H1 (cell line): ENCODE measurements around the gene SLX4IP. TPM values are rescaled to one million over a fixed set of nuclear protein-coding genes. Genes with fewer than 3 reads are reported as not detected.

Source experiments
- RAD21 ChIP-seq, 2 experiments: IDR thresholded peaks in 1 of 2; conservative IDR thresholded peaks in 1 of 2; 2 replicates each; pipeline ENCODE4 v1.6.1; 2011; ENCODE audit warnings: low read depth in 2 of 2, low read length in 2 of 2, improper control_type of control experiment in 1 of 2, inconsistent platforms in 1 of 2, mild to moderate bottlenecking in 1 of 2, moderate library complexity in 1 of 2
- TEAD4 ChIP-seq: IDR thresholded peaks from 2 replicates; pipeline ENCODE4 v1.6.1; 2012; ENCODE audit warnings: low read depth, low read length, inconsistent platforms, mixed read lengths
- YY1 ChIP-seq: IDR thresholded peaks from 2 replicates; pipeline ENCODE4 v1.6.1; 2011; ENCODE audit warnings: low read depth, mild to moderate bottlenecking, low read length
- polyA plus RNA-seq, 7 experiments: library from polyadenylated mRNA; depleted of rRNA in 3 of 7; stranded (reverse) in 5 of 7; unstranded in 2 of 7; fragments of >200 nt in 5 of 7; fragments of 200-250 nt in 2 of 7; gene quantifications; 1 replicate in 5 of 7; 2 replicates in 1 of 7; 4 replicates in 1 of 7; pipeline versions ENCODE4 v1.2.1 to v1.2.3, GENCODE V29; 2011 to 2013; ENCODE audit warnings: missing spikeins in 2 of 7, mixed read lengths in 2 of 7
- total RNA-seq: library from RNA; stranded (reverse); fragmentation: NEBNext Ultra II Directional; extraction: Animal tissue kit (Norgen Biotek cat#: 25700); gene quantifications from 2 replicates; pipeline ENCODE4 v1.2.1, GENCODE V29; 2021

Gene SLX4IP
- total and polyA plus RNA-seq, 2 of the 8 experiments (the other 6 are each of a cell fraction or from before 2014, with no cell fraction given), result 2.4 to 8.7 TPM

- no peak for TF ChIP-seq RAD21 (IDR thresholded peaks at IDR 0.05 in 1 of 2, conservative IDR thresholded peaks at IDR 0.05 in 1 of 2; ENCODE audit: low read depth in 2 of 2, low read length in 2 of 2)
- no peak for TF ChIP-seq TEAD4
- no peak for TF ChIP-seq YY1
Measured at GRCh38 chr20:10646886-10647420, 211.8 kb downstream of the SLX4IP start (continued).
